CD14-positive monocyte (primary cell): Measurements from ENCODE around the gene PARP15. TPM values are rescaled to one million over a fixed set of nuclear protein-coding genes. Genes with fewer than 3 reads are reported as not detected.

Experiments
- DNase-seq, 3 donors: peaks; one replicate each; pipeline ENCODE4 v3.0.0-alpha.2; 2011 to 2022
- H2AFZ ChIP-seq: 2 replicates; pipeline ENCODE4 v1.6.0; 2012; ENCODE audit warnings: mild to moderate bottlenecking, low read depth, low read length, inconsistent platforms; ENCODE audit not compliant: insufficient read depth, poor library complexity, severe bottlenecking
- H3K27ac ChIP-seq, 2 donors: 1 replicate in 1 of 2; 2 replicates in 1 of 2; pipeline ENCODE4 v1.5.1; 2012 to 2013; ENCODE audit warnings: low read length in 2 of 2, control low read depth in 1 of 2, inconsistent platforms in 1 of 2, low read depth in 1 of 2, mild to moderate bottlenecking in 1 of 2
- H3K27me3 ChIP-seq, 2 donors: one replicate each; pipeline versions ENCODE4 v1.6.0 to v1.6.1; 2011 to 2013; ENCODE audit warnings: low read length in 2 of 2; ENCODE audit not compliant: control insufficient read depth in 2 of 2, insufficient read depth in 2 of 2
- H3K36me3 ChIP-seq, 2 donors: replicated peaks in 1 of 2; 1 replicate in 1 of 2; 2 replicates in 1 of 2; pipeline versions ENCODE4 v1.5.1 to v1.6.1; 2012 to 2013; ENCODE audit warnings: low read length in 2 of 2, control low read depth in 1 of 2, inconsistent platforms in 1 of 2, mild to moderate bottlenecking in 1 of 2; ENCODE audit not compliant: insufficient read depth in 2 of 2, control insufficient read depth in 1 of 2
- H3K4me1 ChIP-seq, 2 donors: 1 replicate in 1 of 2; 2 replicates in 1 of 2; pipeline versions ENCODE4 v1.5.1 to v1.6.1; 2012 to 2013; ENCODE audit warnings: low read length in 2 of 2, control low read depth in 1 of 2, inconsistent platforms in 1 of 2, mild to moderate bottlenecking in 1 of 2, moderate library complexity in 1 of 2; ENCODE audit not compliant: insufficient read depth in 2 of 2, control insufficient read depth in 1 of 2
- H3K4me2 ChIP-seq: replicated peaks from 2 replicates; pipeline ENCODE3; 2012; ENCODE audit warnings: low read length, moderate library complexity, mild to moderate bottlenecking; ENCODE audit not compliant: poor library complexity, severe bottlenecking; ENCODE audit errors: extremely low read depth
- H3K4me3 ChIP-seq, 3 experiments: fragments of 200-600 bp in 1 of 3; sonication (generic) in 1 of 3; replicated peaks in 1 of 3; 1 replicate in 2 of 3; 2 replicates in 1 of 3; pipeline ENCODE4 v1.5.1; 2011 to 2013; ENCODE audit warnings: low read length in 3 of 3, mild to moderate bottlenecking in 3 of 3, control low read depth in 2 of 3, low read depth in 2 of 3, inconsistent platforms in 1 of 3, moderate library complexity in 1 of 3
- H3K79me2 ChIP-seq: 2 replicates; pipeline ENCODE4 v1.6.0; 2012; ENCODE audit warnings: mild to moderate bottlenecking, control low read depth, inconsistent platforms, low read length, moderate library complexity; ENCODE audit not compliant: insufficient read depth
- H3K9ac ChIP-seq: 2 replicates; pipeline ENCODE4 v1.6.0; 2017; ENCODE audit warnings: low read length, mild to moderate bottlenecking; ENCODE audit not compliant: insufficient read depth, poor library complexity, severe bottlenecking
- H3K9me3 ChIP-seq, 2 donors: replicated peaks in 1 of 2; 1 replicate in 1 of 2; 2 replicates in 1 of 2; pipeline versions ENCODE4 v1.5.1 to v1.6.1; 2012 to 2013; ENCODE audit warnings: low read length in 2 of 2, control low read depth in 1 of 2; ENCODE audit not compliant: control insufficient read depth in 1 of 2, insufficient read depth in 1 of 2
- H4K20me1 ChIP-seq: 2 replicates; pipeline ENCODE4 v1.6.0; 2012; ENCODE audit warnings: mild to moderate bottlenecking, low read length, control low read depth, moderate library complexity; ENCODE audit not compliant: insufficient read depth
- H3K27ac Mint-ChIP-seq, 7 donors: one replicate each; pipeline ENCODE4 v1.8.0; 2020; ENCODE audit warnings: mild to moderate bottlenecking in 7 of 7, mixed read lengths in 7 of 7, moderate library complexity in 6 of 7, inconsistent platforms in 2 of 7
- H3K27me3 Mint-ChIP-seq, 3 donors: one replicate each; pipeline ENCODE4 v1.8.0; 2021 to 2022; ENCODE audit warnings: low read depth in 3 of 3, mild to moderate bottlenecking in 3 of 3, mixed read lengths in 3 of 3, moderate library complexity in 3 of 3, inconsistent platforms in 1 of 3
- H3K36me3 Mint-ChIP-seq, 2 donors: one replicate each; pipeline ENCODE4 v1.8.0; 2020; ENCODE audit warnings: mixed read lengths in 2 of 2, inconsistent platforms in 1 of 2, mild to moderate bottlenecking in 1 of 2
- H3K4me1 Mint-ChIP-seq: one replicate; pipeline ENCODE4 v1.8.0; 2020; ENCODE audit warnings: mild to moderate bottlenecking, mixed read lengths
- H3K4me3 Mint-ChIP-seq, 2 donors: one replicate each; pipeline ENCODE4 v1.8.0; 2020; ENCODE audit warnings: mild to moderate bottlenecking in 2 of 2, mixed read lengths in 2 of 2, moderate library complexity in 1 of 2
- H3K9me3 Mint-ChIP-seq, 7 donors: one replicate each; pipeline ENCODE4 v1.8.0; 2020 to 2022; ENCODE audit warnings: mixed read lengths in 7 of 7, mild to moderate bottlenecking in 6 of 7, moderate library complexity in 6 of 7, inconsistent platforms in 2 of 7
- WGBS: methylation state at CpG from one replicate; pipeline ENCODE4 v1.1.5; 2013; ENCODE audit warnings: missing lambda C conversion rate; ENCODE audit not compliant: insufficient coverage; 5-methylcytosine and 5-hydroxymethylcytosine counted together
- intact Hi-C, 2 donors: fragments of 100-400 bp; cut with micrococcal nuclease; formaldehyde crosslinking; loops; one replicate each; pipeline versions ENCODE4 v1.15.0 to v1.15.1; 2023
- polyA plus RNA-seq, 3 donors: library from polyadenylated mRNA; depleted of rRNA in 1 of 3; unstranded in 2 of 3; stranded (reverse) in 1 of 3; fragments of 300-500 nt in 2 of 3; fragments of >200 nt in 1 of 3; fragmentation: Illumina TruSeq in 2 of 3; gene quantifications; 1 replicate in 2 of 3; 2 replicates in 1 of 3; pipeline ENCODE4 v1.2.3, GENCODE V29; 2012 to 2021
- TF ChIP-seq, protein P1 (sequence below): fragments of 200-600 bp; IDR thresholded peaks from one replicate; pipeline ENCODE4 v1.8.0; 2022; ENCODE audit warnings: antibody characterized with exemption, mild to moderate bottlenecking

Gene PARP15
- polyA plus RNA-seq, 3 donors = 0.23 to 4.4 (median 0.28) TPM

GRCh38 chr3:122535964-122536631 is 41.4 kb upstream of the PARP15 start:
- no peaks in the 10 kb centered on the region for H3K27me3 ChIP-seq
- intact Hi-C loops = no loop called here
- peaks cover 16% of the 10 kb centered on the region for H4K20me1 ChIP-seq
- H3K9me3 ChIP-seq = no peaks in the 10 kb centered on the region
- no peak for DNase-seq
- H3K27ac Mint-ChIP-seq = no peak overlapping the region
- TF ChIP-seq, protein P1, sequence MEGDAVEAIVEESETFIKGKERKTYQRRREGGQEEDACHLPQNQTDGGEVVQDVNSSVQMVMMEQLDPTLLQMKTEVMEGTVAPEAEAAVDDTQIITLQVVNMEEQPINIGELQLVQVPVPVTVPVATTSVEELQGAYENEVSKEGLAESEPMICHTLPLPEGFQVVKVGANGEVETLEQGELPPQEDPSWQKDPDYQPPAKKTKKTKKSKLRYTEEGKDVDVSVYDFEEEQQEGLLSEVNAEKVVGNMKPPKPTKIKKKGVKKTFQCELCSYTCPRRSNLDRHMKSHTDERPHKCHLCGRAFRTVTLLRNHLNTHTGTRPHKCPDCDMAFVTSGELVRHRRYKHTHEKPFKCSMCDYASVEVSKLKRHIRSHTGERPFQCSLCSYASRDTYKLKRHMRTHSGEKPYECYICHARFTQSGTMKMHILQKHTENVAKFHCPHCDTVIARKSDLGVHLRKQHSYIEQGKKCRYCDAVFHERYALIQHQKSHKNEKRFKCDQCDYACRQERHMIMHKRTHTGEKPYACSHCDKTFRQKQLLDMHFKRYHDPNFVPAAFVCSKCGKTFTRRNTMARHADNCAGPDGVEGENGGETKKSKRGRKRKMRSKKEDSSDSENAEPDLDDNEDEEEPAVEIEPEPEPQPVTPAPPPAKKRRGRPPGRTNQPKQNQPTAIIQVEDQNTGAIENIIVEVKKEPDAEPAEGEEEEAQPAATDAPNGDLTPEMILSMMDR = no peak
- peaks cover 83 to 89% of the 10 kb centered on the region in 2 donors for H3K36me3 Mint-ChIP-seq
- no peak overlapping the region for H3K4me2 ChIP-seq
- no peaks in the 10 kb centered on the region for H3K79me2 ChIP-seq
- H3K4me1 Mint-ChIP-seq = peaks cover 22% of the 10 kb centered on the region
- H3K4me3 ChIP-seq = no peak overlapping the region
- no peak overlapping the region for H2AFZ ChIP-seq
- H3K4me3 Mint-ChIP-seq = no peak overlapping the region
- H3K27ac ChIP-seq = no peak overlapping the region
- H3K36me3 ChIP-seq = peaks cover 71 to 91% of the 10 kb centered on the region in 2 donors
- 90% methylated on average over 3 of the region's 6 CpGs for WGBS
- peaks cover 0 to 1% (median 0%) of the 10 kb centered on the region in 3 donors for H3K27me3 Mint-ChIP-seq
- peaks cover 10 to 28% of the 10 kb centered on the region in 2 donors for H3K4me1 ChIP-seq
- H3K9me3 Mint-ChIP-seq = no peaks in the 10 kb centered on the region
- H3K9ac ChIP-seq = no peak overlapping the region

DNA sequence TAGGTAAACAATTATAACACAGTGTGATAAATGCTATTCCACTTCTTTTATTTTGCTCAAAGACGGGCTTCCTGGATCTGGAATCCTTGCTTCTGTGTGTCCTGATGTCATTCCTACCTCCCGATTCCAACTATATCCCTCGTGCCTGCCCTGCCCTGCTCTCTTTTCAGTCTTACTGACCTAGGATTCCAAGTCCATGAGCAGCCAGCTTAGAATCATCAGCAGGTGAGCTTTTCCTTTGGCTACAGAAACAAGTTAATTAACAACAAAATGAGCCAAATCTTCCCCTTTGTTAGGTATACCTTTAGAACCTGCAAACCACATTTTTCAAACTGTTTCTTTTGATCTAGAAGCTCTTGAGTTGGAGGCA is 40.8 kb upstream of the PARP15 start:
- peaks cover 10 to 28% of the 10 kb centered on the region in 2 donors for H3K4me1 ChIP-seq
- H3K4me1 Mint-ChIP-seq = peaks cover 22% of the 10 kb centered on the region
- WGBS = 100% methylated on average over 2 of the region's 3 CpGs
- no peak overlapping the region for H3K4me3 Mint-ChIP-seq
- H3K27me3 ChIP-seq = no peaks in the 10 kb centered on the region
- no peaks in the 10 kb centered on the region for H3K9me3 ChIP-seq
- H3K79me2 ChIP-seq = no peaks in the 10 kb centered on the region
- H3K36me3 Mint-ChIP-seq = peaks cover 83 to 90% of the 10 kb centered on the region in 2 donors
- no peak overlapping the region for H3K27ac ChIP-seq
- no peaks in the 10 kb centered on the region for H3K9me3 Mint-ChIP-seq
- no peak overlapping the region for H3K4me2 ChIP-seq
- no peak for DNase-seq
- peaks cover 0 to 1% (median 0%) of the 10 kb centered on the region in 3 donors for H3K27me3 Mint-ChIP-seq
- intact Hi-C loops = no loop called here
- no peak overlapping the region for H3K4me3 ChIP-seq
- no peak overlapping the region for H2AFZ ChIP-seq
- H3K27ac Mint-ChIP-seq = no peak overlapping the region
- peaks cover 71 to 91% of the 10 kb centered on the region in 2 donors for H3K36me3 ChIP-seq
- TF ChIP-seq, protein P1 = no peak
- H4K20me1 ChIP-seq = peaks cover 18% of the 10 kb centered on the region
- H3K9ac ChIP-seq = no peak overlapping the region
